Activated CD4-positive, alpha-beta T cell treated with anti-CD3 and anti-CD28 coated beads for 36 hours (primary cell): ENCODE measurements around the gene SOX6. TPM values are rescaled to one million over a fixed set of nuclear protein-coding genes. Genes with fewer than 3 reads are reported as not detected.

Source experiments
- ATAC-seq: fragments of 200-7000 bp; cut with Tn5 transposase; one replicate; pipeline ENCODE4 v1.10.0; 2021; ENCODE audit warnings: mild to moderate bottlenecking, moderate library complexity
- CTCF ChIA-PET: fragments of 350-600 bp; sonication (Branson Sonifier 250); formaldehyde crosslinking; loops from one replicate; lab custom pipeline; 2021; ENCODE audit warnings: antibody characterized with exemption; lab: Charles Lee
- POLR2A ChIA-PET: fragments of 350-600 bp; sonication (Branson Sonifier 250); formaldehyde crosslinking; loops from one replicate; lab custom pipeline; 2021; ENCODE audit warnings: antibody characterized with exemption, inconsistent platforms; lab: Charles Lee
- DNase-seq: peaks from one replicate; pipeline ENCODE4 v3.0.0-alpha.2; 2020
- H3K27ac Mint-ChIP-seq: one replicate; pipeline ENCODE4 v1.8.0; 2021; ENCODE audit warnings: mixed read lengths
- H3K27me3 Mint-ChIP-seq: one replicate; pipeline ENCODE4 v1.8.0; 2021; ENCODE audit warnings: mixed read lengths
- H3K36me3 Mint-ChIP-seq: one replicate; pipeline ENCODE4 v1.8.0; 2021; ENCODE audit warnings: low read depth, mixed read lengths
- H3K4me1 Mint-ChIP-seq: one replicate; pipeline ENCODE4 v1.8.0; 2021; ENCODE audit warnings: mixed read lengths
- H3K4me3 Mint-ChIP-seq: one replicate; pipeline ENCODE4 v1.8.0; 2021; ENCODE audit warnings: mild to moderate bottlenecking, moderate library complexity, mixed read lengths
- H3K9me3 Mint-ChIP-seq: one replicate; pipeline ENCODE4 v1.8.0; 2021; ENCODE audit warnings: low read depth, mixed read lengths
- intact Hi-C, 2 experiments: fragments of 100-400 bp; cut with DNase I in 1 of 2; cut with micrococcal nuclease in 1 of 2; formaldehyde crosslinking; loops; one replicate each; pipeline versions ENCODE4 v1.14.2 to v1.15.1; 2022 to 2024; cut with DNase I, micrococcal nuclease
- total RNA-seq, 2 experiments: library from RNA; stranded (reverse); gene quantifications; one replicate each; pipeline ENCODE4 v1.2.3, GENCODE V29; 2021

SOX6 gene
- total RNA-seq, 2 experiments from 2014 or later, result 0.46 TPM; not detected in 1

DNA sequence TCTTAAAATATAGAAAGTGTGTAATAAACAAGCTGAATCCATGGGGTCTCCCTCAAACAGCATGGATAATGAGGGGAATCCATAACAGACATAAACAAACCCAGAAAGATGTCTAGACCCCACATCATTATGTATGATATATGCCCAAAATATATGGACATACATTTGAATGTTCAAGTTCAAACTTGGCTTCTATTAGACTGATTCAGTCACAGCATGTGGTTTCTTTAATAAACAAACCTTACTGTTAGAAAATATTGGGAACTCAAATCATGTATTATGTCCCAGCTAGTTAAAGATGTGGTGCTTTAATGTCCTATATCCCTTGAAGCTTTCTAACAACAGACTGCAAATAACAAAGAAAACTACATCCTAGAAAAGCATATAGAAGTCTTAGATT is 228.6 kb downstream of the SOX6 start:
- Mint-ChIP-seq H3K4me3 (no peak overlapping the region), H3K4me1 (no peaks in the 10 kb centered on the region), H3K27me3 (no peaks in the 10 kb centered on the region), H3K36me3 (no peaks in the 10 kb centered on the region), H3K9me3 (no peaks in the 10 kb centered on the region), H3K27ac (no peak overlapping the region)
- intact Hi-C loops, result no loop called here
- ChIA-PET CTCF (no interaction called here), POLR2A (no interaction called here)
- no peak for ATAC-seq
- no peak for DNase-seq

DNA sequence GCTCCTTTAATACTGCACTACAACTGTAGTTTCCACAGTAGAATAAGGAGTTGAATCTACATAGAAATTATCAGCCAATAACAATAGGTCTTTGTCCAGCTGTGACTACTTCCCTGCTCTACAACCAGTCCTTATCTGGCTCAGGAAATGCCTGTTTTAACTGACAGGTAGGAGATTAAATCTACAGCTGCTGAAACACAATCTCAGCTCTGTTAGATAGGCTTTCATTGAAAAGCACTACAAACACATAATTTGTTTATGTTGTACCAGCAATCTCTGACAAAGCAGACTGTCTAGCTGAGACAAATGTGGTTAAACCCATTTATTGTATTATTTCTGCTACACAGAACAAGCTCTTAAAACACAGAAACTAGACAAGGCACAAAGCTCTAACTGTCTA is 230.0 kb downstream of the SOX6 start:
- Mint-ChIP-seq H3K27ac (no peak overlapping the region), H3K36me3 (no peaks in the 10 kb centered on the region), H3K4me1 (no peaks in the 10 kb centered on the region), H3K9me3 (no peaks in the 10 kb centered on the region), H3K4me3 (no peak overlapping the region), H3K27me3 (no peaks in the 10 kb centered on the region)
- intact Hi-C loops, result no loop called here
- ChIA-PET POLR2A (no interaction called here), CTCF (no interaction called here)
- ATAC-seq (no peak), DNase-seq (no peak)

DNA sequence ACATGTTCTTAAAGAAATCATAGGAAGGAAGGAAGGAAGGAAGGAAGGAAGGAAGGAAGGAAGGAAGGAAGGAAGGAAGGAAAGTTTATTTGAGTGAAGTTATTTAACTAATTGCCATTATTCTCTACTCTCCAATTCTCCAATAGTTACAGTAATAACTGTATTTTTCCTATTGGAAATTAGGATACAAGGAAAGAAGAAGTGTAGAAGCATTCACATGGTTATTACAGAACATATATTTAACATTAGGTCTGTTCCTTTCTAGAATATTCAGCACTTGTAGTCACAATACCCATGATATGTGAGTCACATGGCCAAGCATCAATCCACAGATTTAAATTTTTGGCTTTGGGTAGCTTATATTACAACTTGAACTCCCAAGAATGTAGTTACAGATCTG is 230.6 kb downstream of the SOX6 start:
- H3K9me3 Mint-ChIP-seq, result no peaks in the 10 kb centered on the region
- no peak overlapping the region for H3K27ac Mint-ChIP-seq
- POLR2A ChIA-PET, result no interaction called here
- CTCF ChIA-PET, result no interaction called here
- ATAC-seq (no peak), DNase-seq (no peak)
- no peaks in the 10 kb centered on the region for H3K36me3 Mint-ChIP-seq
- no peak overlapping the region for H3K4me3 Mint-ChIP-seq
- intact Hi-C loops, result no loop called here
- no peaks in the 10 kb centered on the region for H3K4me1 Mint-ChIP-seq
- H3K27me3 Mint-ChIP-seq, result no peaks in the 10 kb centered on the region

DNA sequence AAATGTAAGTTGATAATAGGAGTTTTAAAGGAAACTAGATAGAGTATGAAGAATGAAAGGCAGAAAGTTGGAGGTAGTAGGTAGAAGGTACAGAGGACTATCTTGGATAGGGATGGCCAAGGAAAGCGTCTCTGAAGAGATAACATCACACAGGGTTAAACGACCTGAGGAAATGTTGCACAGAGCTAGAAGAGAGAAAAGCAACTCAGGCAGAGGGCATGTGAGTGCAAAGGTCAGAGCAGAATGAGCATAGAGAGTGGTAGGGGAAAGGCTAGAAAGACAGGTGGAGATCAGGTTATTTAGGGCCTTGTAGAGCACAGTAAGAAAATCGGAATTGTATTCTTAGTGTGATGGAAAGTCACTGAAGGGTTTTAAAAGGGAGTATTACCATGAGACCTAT is 232.0 kb downstream of the SOX6 start:
- Mint-ChIP-seq H3K4me1 (no peaks in the 10 kb centered on the region), H3K27ac (no peak overlapping the region), H3K4me3 (no peak overlapping the region), H3K9me3 (no peaks in the 10 kb centered on the region), H3K36me3 (no peaks in the 10 kb centered on the region), H3K27me3 (no peaks in the 10 kb centered on the region)
- DNase-seq, result no peak
- intact Hi-C loops, result no loop called here
- ATAC-seq, result no peak
- ChIA-PET POLR2A (no interaction called here), CTCF (no interaction called here)

DNA sequence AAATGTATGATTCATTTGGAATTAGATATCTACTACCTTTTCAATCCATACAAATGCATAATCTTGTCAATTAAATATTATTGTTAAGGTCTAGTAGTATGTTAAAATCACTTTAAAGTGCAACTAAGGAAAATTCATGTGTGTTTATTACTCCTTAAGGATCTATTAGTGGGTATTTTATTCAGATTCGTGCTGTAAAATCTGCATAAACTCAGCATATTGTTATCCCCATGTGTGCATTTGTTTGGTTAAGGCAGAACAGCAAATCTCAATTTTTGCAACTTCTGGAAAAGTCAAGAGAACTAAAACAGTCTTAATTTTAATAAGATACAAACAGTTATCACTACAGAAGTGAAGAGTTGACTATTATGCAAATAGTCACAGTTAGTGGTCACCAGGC is 234.5 kb downstream of the SOX6 start:
- H3K27me3 Mint-ChIP-seq, result no peaks in the 10 kb centered on the region
- no peak overlapping the region for H3K4me3 Mint-ChIP-seq
- intact Hi-C loops, result no loop called here
- H3K36me3 Mint-ChIP-seq, result no peaks in the 10 kb centered on the region
- DNase-seq (no peak), ATAC-seq (no peak)
- POLR2A ChIA-PET, result no interaction called here
- CTCF ChIA-PET, result no interaction called here
- no peaks in the 10 kb centered on the region for H3K9me3 Mint-ChIP-seq
- no peaks in the 10 kb centered on the region for H3K4me1 Mint-ChIP-seq
- no peak overlapping the region for H3K27ac Mint-ChIP-seq

DNA sequence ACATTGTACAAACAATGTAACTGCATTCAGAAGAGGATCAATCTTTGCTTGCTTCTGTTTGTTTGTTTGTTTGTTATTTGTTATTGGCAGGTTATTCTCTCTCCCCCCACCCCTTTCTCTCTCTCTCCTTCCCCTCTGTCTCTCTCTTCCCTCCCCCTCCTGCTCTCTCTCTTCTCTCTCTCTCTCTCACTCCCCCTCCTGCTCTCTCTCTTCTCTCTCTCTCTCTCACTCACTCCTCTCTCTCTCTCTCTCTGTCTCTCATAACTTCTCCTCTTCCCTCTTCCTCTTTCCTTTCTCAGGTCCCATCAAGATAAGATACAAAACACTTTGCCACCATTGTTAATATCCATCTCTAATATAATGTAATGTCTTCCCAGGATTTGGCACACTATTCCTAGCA is 236.3 kb downstream of the SOX6 start:
- ChIA-PET CTCF (no interaction called here), POLR2A (no interaction called here)
- no peaks in the 10 kb centered on the region for H3K4me1 Mint-ChIP-seq
- no peak overlapping the region for H3K4me3 Mint-ChIP-seq
- DNase-seq (no peak), ATAC-seq (no peak)
- no peaks in the 10 kb centered on the region for H3K9me3 Mint-ChIP-seq
- no peaks in the 10 kb centered on the region for H3K36me3 Mint-ChIP-seq
- no peak overlapping the region for H3K27ac Mint-ChIP-seq
- intact Hi-C loops, result no loop called here
- no peaks in the 10 kb centered on the region for H3K27me3 Mint-ChIP-seq

DNA sequence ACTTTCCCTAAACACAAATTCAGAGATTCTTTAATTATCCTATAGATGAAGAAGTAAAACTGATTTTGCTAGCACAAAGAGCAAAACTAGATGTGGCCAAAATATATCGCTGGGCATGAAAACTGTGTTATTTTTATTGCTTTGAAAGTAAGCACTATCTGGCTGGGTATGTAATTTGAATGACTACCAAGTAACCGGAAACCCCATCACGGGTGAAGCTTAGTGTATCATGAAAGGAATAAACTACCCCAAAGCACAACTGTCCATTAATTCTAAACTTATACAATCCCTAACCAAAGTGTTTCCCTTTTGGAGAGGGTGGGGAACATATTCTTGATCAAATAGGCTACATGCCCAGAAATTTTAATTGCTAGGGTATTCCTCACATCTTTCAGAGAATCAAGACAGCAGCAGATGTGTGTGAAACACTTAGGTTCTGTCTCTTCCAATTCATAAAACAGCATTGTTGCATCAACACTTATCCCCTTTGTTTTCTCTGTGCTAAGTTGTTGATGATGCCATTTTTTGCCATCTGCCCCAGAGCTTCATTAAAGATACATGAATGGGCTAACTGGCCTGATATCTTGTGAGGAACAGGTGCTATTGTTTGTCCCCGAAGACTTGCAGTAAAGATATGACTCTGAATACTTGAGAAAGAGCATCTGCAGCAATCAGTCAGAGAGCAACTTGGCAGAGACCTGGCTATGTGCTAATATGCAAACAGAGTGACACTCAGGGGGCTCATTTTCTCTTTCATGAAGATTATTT is 238.2 kb downstream of the SOX6 start:
- DNase-seq, result no peak
- CTCF ChIA-PET, result no interaction called here
- Mint-ChIP-seq H3K27ac (no peak overlapping the region), H3K4me1 (no peaks in the 10 kb centered on the region), H3K4me3 (no peak overlapping the region), H3K9me3 (no peaks in the 10 kb centered on the region), H3K27me3 (no peaks in the 10 kb centered on the region), H3K36me3 (no peaks in the 10 kb centered on the region)
- intact Hi-C loops, result no loop called here
- no peak for ATAC-seq
- POLR2A ChIA-PET, result no interaction called here

DNA sequence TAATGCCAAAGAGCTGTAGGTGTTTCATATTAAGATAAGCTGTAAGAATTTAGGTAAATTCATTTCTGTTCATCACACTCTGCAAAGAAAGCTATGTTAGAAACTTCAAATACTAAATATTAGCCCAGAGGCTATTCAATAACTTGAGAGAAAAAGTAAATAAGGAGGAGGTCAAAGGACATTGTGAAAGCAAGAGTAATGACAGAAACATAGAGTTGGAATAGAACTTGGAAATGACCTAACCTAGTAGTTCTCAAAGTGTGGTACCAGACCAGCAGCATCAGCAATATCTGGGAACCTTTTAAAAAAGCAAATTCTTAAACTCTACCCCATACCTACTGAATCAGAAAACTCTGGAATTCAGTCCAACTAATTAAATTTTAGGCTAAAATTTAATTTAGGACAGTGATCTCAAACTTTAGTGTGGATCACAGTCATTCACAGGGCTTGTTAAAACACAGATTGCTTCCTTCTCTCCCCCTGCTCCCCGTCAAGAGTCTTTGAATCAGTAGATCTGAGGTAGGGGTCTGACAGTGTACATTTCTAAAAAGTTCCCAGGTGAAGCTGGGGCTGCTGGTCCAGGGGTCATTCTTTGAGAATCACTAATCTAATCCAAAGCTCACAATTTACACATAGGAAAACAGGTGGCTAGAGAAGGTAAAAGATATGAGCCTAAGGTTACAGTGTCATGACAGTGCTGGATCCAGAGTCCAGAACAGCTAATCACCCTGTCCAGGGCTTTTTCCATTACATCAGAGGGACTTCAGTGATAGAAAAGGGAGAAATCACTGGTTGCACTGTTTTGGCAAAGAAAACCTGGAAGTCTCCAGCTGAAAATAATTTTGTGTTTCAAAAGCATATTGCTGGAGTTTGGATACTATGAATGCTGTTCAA is 241.1 kb downstream of the SOX6 start:
- H3K9me3 Mint-ChIP-seq, result no peaks in the 10 kb centered on the region
- H3K27ac Mint-ChIP-seq, result no peak overlapping the region
- ChIA-PET CTCF (interaction anchor here (0.7 kb wide), 1 partner anchor 34 kb away, joined by 3 read pairs; no protein-coding TSS in a partner anchor), POLR2A (no interaction called here)
- no peak overlapping the region for H3K4me3 Mint-ChIP-seq
- intact Hi-C loops, result no loop called here
- H3K4me1 Mint-ChIP-seq, result no peaks in the 10 kb centered on the region
- H3K27me3 Mint-ChIP-seq, result no peaks in the 10 kb centered on the region
- ATAC-seq, result no peak
- H3K36me3 Mint-ChIP-seq, result no peaks in the 10 kb centered on the region
- DNase-seq, result no peak

DNA sequence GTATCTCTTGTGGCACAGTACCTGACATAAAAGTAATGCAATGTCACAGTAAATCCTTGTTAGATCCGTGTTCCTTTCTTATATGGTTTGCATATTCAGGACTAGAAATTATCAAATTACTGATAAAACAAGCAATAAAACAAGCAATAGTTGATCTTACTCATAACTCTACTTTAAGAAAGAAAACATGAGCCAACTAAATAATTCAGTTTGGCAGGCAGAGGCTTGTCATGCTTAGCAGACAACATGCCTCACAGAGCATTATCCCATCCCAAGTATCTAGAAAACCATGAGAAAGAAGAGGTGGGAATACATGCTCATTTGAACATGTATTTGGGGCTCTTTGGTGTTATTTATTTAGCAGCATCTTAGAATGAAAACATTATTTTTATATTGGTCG is 241.9 kb downstream of the SOX6 start:
- no peak overlapping the region for H3K27ac Mint-ChIP-seq
- no peaks in the 10 kb centered on the region for H3K27me3 Mint-ChIP-seq
- no peak overlapping the region for H3K4me3 Mint-ChIP-seq
- intact Hi-C loops, result no loop called here
- ChIA-PET CTCF (no interaction called here), POLR2A (no interaction called here)
- no peaks in the 10 kb centered on the region for H3K4me1 Mint-ChIP-seq
- DNase-seq, result no peak
- no peaks in the 10 kb centered on the region for H3K9me3 Mint-ChIP-seq
- no peaks in the 10 kb centered on the region for H3K36me3 Mint-ChIP-seq
- ATAC-seq, result no peak

DNA sequence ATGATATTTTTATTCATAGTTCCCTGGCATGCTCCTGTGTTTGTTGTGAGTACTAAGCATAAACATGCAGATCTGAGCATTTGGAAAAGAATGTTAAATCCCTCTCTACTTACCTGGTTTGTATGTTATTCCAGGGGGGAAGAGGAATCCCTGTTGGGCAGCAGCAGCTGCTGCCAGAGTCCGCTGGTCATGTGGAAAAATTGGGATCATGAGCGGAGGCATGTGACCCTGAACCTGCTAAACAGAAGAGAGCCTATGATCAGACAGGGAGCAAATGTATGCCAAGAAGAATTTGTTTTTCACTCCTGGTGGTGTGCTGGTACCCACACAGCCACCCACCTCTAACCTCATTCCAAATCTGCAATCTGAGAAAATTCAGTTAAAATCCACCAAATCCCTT is 244.7 kb downstream of the SOX6 start:
- intact Hi-C loops, result no loop called here
- H3K4me3 Mint-ChIP-seq, result no peak overlapping the region
- ATAC-seq (no peak), DNase-seq (no peak)
- no peaks in the 10 kb centered on the region for H3K27me3 Mint-ChIP-seq
- ChIA-PET CTCF (interaction anchor here (0.6 to 1.0 kb wide), 2 partner anchors 26 to 38 kb away, joined by 3 read pairs; no protein-coding TSS in a partner anchor), POLR2A (no interaction called here)
- H3K36me3 Mint-ChIP-seq, result no peaks in the 10 kb centered on the region
- H3K4me1 Mint-ChIP-seq, result no peaks in the 10 kb centered on the region
- no peak overlapping the region for H3K27ac Mint-ChIP-seq
- no peaks in the 10 kb centered on the region for H3K9me3 Mint-ChIP-seq

DNA sequence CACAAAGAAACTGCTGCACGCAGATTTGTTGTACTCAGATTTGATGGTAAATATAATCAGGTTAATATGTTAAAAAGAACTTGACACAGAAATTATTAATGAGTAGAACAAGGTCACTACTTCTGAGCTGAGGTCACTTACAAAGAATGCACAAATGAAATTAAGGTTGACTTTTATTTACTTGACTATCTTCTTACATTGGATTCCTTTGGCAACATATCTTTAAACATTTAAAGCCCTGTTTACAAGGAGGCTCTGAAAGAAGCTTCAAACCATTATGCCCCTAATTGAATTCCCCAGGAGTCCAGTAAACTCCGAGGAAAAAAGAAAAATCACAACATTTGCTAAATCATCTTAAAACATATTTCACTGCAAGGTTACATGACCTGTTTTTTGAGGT is 245.5 kb downstream of the SOX6 start:
- ChIA-PET CTCF (interaction anchor here (1.0 kb wide), 1 partner anchor 25 kb away, joined by 3 read pairs; no protein-coding TSS in a partner anchor), POLR2A (no interaction called here)
- DNase-seq, result no peak
- intact Hi-C loops, result no loop called here
- no peaks in the 10 kb centered on the region for H3K9me3 Mint-ChIP-seq
- no peak for ATAC-seq
- no peaks in the 10 kb centered on the region for H3K4me1 Mint-ChIP-seq
- no peak overlapping the region for H3K27ac Mint-ChIP-seq
- no peak overlapping the region for H3K4me3 Mint-ChIP-seq
- no peaks in the 10 kb centered on the region for H3K27me3 Mint-ChIP-seq
- H3K36me3 Mint-ChIP-seq, result no peaks in the 10 kb centered on the region
